MCF 10A (cell line): Measurements from ENCODE around the gene GGT6. TPM values are rescaled to one million over a fixed set of nuclear protein-coding genes. Genes with fewer than 3 reads are reported as not detected.

ENCODE experiments used
- BruUV-seq: library from RNA; stranded (reverse); fragments of 400-500 nt; replicated peaks from 2 replicates; lab custom pipeline; 2021; lab: Mats Ljungman, UMichigan
- CTCF ChIA-PET: fragments of 300-600 bp; sonication (Branson Sonifier 250); formaldehyde crosslinking; extraction: SDS; loops from one replicate; lab custom pipeline; 2021; ENCODE audit warnings: antibody characterized with exemption, inconsistent platforms; lab: Yijun Ruan, JAX
- POLR2A ChIA-PET: fragments of 300-600, 350-650 bp; sonication (Branson Sonifier 250); formaldehyde crosslinking; extraction: SDS; loops from one replicate; lab custom pipeline; 2020; ENCODE audit warnings: antibody characterized with exemption, inconsistent platforms; lab: Yijun Ruan, JAX
- DNase-seq: peaks from one replicate; pipeline ENCODE4 v3.0.0-alpha.2; 2018; ENCODE audit not compliant: unreplicated experiment
- H3K27ac Mint-ChIP-seq: one replicate; pipeline ENCODE4 v1.8.0; 2022; ENCODE audit warnings: mild to moderate bottlenecking, low read depth, mixed read lengths; ENCODE audit not compliant: unreplicated experiment
- H3K27me3 Mint-ChIP-seq: one replicate; pipeline ENCODE4 v1.8.0; 2022; ENCODE audit warnings: mixed read lengths; ENCODE audit not compliant: insufficient read depth, unreplicated experiment
- H3K36me3 Mint-ChIP-seq: one replicate; pipeline ENCODE4 v1.8.0; 2022; ENCODE audit warnings: mild to moderate bottlenecking, moderate library complexity, mixed read lengths; ENCODE audit not compliant: insufficient read depth, unreplicated experiment
- H3K4me1 Mint-ChIP-seq: one replicate; pipeline ENCODE4 v1.8.0; 2022; ENCODE audit warnings: mixed read lengths; ENCODE audit not compliant: insufficient read depth, unreplicated experiment
- H3K4me3 Mint-ChIP-seq: one replicate; pipeline ENCODE4 v1.8.0; 2022; ENCODE audit warnings: mild to moderate bottlenecking, moderate library complexity, mixed read lengths; ENCODE audit not compliant: unreplicated experiment
- H3K9me3 Mint-ChIP-seq: one replicate; pipeline ENCODE4 v1.8.0; 2022; ENCODE audit warnings: mixed read lengths; ENCODE audit not compliant: unreplicated experiment
- intact Hi-C: fragments of 100-400 bp; cut with micrococcal nuclease; formaldehyde crosslinking; loops from 2 replicates; pipeline ENCODE4 v1.14.1; 2022
- total RNA-seq: library from RNA; stranded (reverse); gene quantifications from 2 replicates; pipeline ENCODE4 v1.2.3, GENCODE V29; 2022
- TF ChIP-seq, protein P1 (sequence below): fragments of 200-600 bp; IDR thresholded peaks from one replicate; pipeline ENCODE4 v1.8.0; 2022; ENCODE audit warnings: antibody characterized with exemption, mild to moderate bottlenecking; ENCODE audit not compliant: unreplicated experiment

Gene GGT6
- total RNA-seq, 1 experiment from 2014 or later: not detected

DNA sequence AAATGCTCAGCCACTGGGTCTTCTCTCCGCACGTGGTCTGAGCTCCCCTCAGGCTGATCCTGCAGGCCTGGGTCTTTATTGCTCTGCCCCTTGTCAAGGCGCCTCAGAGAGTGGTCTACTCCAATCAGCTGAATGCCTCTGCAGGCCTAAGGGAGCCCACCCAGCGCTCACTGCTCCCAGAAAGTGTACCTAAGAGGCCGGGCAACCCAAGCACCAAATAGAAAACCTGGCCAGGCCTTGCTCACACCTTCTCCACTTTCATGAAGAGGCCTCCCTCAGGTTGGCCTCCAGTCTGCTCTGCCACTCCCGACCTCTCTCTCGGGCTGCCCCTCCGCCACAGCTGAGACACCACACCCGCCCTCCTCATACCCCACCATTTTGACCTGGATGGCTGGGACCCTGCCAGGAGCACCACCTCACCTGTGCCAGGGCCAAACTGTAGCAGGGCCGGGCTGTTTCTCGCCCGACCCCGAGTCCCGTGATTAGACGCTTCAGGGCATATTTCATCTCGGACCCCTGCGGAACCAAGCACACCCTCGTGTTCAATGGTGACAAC, 5.9 kb downstream of the GGT6 start:
- no peaks in the 10 kb centered on the region for H3K9me3 Mint-ChIP-seq
- no TSS peak for BruUV-seq
- peaks cover 9% of the 10 kb centered on the region for H3K4me1 Mint-ChIP-seq
- ChIA-PET CTCF (interaction anchor here (0.5 to 1.9 kb wide), 7 partner anchors 11 to 344 kb away, joined by 3 to 9 read pairs (median 3); no protein-coding TSS in a partner anchor), POLR2A (interaction anchor here (0.6 to 2.0 kb wide), 9 partner anchors 8 to 858 kb away, joined by 3 to 15 read pairs (median 3); no protein-coding TSS in a partner anchor)
- H3K36me3 Mint-ChIP-seq: peaks cover 50% of the 10 kb centered on the region
- H3K27me3 Mint-ChIP-seq: no peaks in the 10 kb centered on the region
- intact Hi-C loops: no loop called here
- TF ChIP-seq, protein P1, sequence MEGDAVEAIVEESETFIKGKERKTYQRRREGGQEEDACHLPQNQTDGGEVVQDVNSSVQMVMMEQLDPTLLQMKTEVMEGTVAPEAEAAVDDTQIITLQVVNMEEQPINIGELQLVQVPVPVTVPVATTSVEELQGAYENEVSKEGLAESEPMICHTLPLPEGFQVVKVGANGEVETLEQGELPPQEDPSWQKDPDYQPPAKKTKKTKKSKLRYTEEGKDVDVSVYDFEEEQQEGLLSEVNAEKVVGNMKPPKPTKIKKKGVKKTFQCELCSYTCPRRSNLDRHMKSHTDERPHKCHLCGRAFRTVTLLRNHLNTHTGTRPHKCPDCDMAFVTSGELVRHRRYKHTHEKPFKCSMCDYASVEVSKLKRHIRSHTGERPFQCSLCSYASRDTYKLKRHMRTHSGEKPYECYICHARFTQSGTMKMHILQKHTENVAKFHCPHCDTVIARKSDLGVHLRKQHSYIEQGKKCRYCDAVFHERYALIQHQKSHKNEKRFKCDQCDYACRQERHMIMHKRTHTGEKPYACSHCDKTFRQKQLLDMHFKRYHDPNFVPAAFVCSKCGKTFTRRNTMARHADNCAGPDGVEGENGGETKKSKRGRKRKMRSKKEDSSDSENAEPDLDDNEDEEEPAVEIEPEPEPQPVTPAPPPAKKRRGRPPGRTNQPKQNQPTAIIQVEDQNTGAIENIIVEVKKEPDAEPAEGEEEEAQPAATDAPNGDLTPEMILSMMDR: no peak
- peak overlapping the region; percentile 75 for H3K27ac Mint-ChIP-seq
- H3K4me3 Mint-ChIP-seq: peak overlapping the region; percentile 80
- no peak for DNase-seq

DNA sequence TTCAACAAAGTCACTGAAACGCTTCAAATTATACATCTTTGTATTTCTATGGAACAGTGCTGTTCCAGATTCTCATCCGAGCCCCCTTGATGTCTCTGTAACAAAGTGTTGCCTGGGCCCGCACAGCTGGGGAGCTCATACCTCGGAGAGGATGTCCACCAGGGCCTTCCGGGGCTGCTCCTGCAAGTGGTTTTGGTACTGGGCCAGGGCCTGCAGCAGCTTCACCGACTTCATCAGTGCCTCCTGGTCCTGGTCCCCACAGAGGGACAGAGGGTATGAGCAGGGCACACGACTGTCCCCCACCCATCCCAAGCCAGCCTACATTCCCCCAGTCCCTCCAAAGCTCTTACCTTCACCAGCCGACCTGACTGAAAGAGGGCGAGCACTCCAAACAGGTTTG, 6.7 kb downstream of the GGT6 start:
- TF ChIP-seq, protein P1: no peak
- BruUV-seq: no TSS peak
- Mint-ChIP-seq H3K4me3 (peak overlapping the region; percentile 80), H3K4me1 (peaks cover 9% of the 10 kb centered on the region), H3K9me3 (no peaks in the 10 kb centered on the region), H3K36me3 (peaks cover 55% of the 10 kb centered on the region), H3K27me3 (no peaks in the 10 kb centered on the region), H3K27ac (peak overlapping the region; percentile 75)
- CTCF ChIA-PET: interaction anchor here (0.5 to 1.9 kb wide), 3 partner anchors 12 to 133 kb away, joined by 3 to 9 read pairs (median 6); no protein-coding TSS in a partner anchor
- POLR2A ChIA-PET: interaction anchor here (0.6 to 2.0 kb wide), 4 partner anchors 9 to 857 kb away, joined by 3 to 15 read pairs (median 4); no protein-coding TSS in a partner anchor
- intact Hi-C loops: no loop called here
- no peak for DNase-seq

DNA sequence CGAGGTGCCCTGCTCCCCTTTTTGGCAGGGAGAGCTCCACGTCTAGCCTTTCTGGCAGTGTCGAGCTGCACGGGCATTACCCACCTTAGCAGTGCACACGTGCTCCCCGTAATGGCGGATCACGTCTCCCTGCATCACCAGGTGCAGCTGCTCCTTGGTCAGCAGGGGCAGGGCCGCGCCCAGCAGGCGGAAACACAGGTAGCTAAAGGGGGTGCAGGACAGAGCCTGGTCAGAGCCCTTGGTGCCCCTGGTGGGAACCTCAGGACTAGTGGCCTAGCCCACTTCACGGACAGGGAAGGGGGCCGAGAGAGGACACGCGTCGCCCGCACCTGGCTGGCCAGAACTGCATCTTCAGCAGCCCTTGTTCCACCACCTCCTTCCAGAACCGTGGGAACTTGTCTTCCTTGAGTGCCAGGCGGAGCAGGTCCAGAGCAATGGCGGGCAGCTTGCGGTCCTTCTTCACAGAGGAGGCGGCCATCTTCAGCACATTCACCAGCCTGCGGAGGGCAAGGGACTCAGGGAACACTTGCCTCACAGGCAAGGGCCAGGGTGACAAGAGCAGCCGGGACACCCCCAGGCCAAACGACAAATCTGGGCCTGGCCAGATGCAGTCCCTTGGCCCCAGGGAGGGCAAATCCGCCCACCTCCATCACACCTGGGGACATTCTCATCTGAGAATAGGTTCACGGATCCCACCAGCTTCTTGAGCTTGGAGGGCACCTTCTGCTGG, 8.4 kb downstream of the GGT6 start:
- BruUV-seq: no TSS peak
- intact Hi-C loops: no loop called here
- H3K27me3 Mint-ChIP-seq: no peaks in the 10 kb centered on the region
- DNase-seq: no peak
- ChIA-PET CTCF (interaction anchor here (1.1 to 1.6 kb wide), 4 partner anchors 10 to 131 kb away, joined by 3 to 4 read pairs (median 4); no protein-coding TSS in a partner anchor), POLR2A (interaction anchor here (1.2 kb wide), 1 partner anchor 39 kb away, joined by 4 read pairs; no protein-coding TSS in a partner anchor)
- no peak overlapping the region for H3K4me3 Mint-ChIP-seq
- no peak overlapping the region for H3K27ac Mint-ChIP-seq
- TF ChIP-seq, protein P1: no peak
- H3K4me1 Mint-ChIP-seq: peaks cover 9% of the 10 kb centered on the region
- peaks cover 70% of the 10 kb centered on the region for H3K36me3 Mint-ChIP-seq
- H3K9me3 Mint-ChIP-seq: no peaks in the 10 kb centered on the region

DNA sequence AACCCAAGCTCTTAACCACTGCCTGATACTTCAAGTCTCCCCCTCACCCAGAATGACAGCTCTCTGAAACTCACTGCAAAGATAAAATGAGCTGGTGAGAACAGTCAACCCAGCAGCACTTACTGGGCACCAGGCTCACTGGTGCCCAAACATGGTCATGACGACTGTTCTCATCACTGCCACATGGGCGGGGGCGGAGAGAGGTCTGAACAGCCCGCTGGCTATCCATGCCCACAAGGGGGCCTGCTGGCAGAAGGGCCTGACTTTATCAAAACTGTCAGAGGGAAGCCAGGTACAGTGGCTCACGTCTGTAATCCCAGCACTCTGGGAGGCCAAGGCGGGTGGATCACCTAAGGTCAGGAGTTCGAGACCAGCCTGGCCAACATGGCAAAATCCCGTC, 9.2 kb downstream of the GGT6 start:
- no TSS peak for BruUV-seq

More for the DNA sequence above, 9.2 kb downstream of the GGT6 start:
- Mint-ChIP-seq H3K9me3 (no peaks in the 10 kb centered on the region), H3K4me1 (peaks cover 6% of the 10 kb centered on the region), H3K27ac (no peak overlapping the region), H3K4me3 (no peak overlapping the region), H3K27me3 (no peaks in the 10 kb centered on the region), H3K36me3 (peaks cover 79% of the 10 kb centered on the region)
- ChIA-PET POLR2A (no interaction called here), CTCF (interaction anchor here (1.2 to 1.6 kb wide), 3 partner anchors 13 to 131 kb away, joined by 3 to 4 read pairs (median 4); no protein-coding TSS in a partner anchor)
- DNase-seq: no peak
- TF ChIP-seq, protein P1: no peak
- intact Hi-C loops: no loop called here
